Endothelial cell of umbilical vein (primary cell): ENCODE data around the gene CAPN1. TPM values are rescaled to one million over a fixed set of nuclear protein-coding genes. Genes with fewer than 3 reads are reported as not detected.

Experiments used
- BruUV-seq: library from RNA; stranded (reverse); fragments of 400-500 nt; replicated peaks from 2 replicates; lab custom pipeline; 2021; lab: Mats Ljungman, UMichigan
- CTCF ChIA-PET: fragments of 300-600, 350-600 bp; sonication (Branson Sonifier 250); formaldehyde crosslinking; loops from one replicate; lab custom pipeline; 2021; ENCODE audit warnings: antibody characterized with exemption, inconsistent platforms; lab: Charles Lee
- POLR2A ChIA-PET: fragments of 300-600, 350-600 bp; sonication (Branson Sonifier 250); formaldehyde crosslinking; loops from one replicate; lab custom pipeline; 2021; ENCODE audit warnings: antibody characterized with exemption, inconsistent platforms; lab: Charles Lee
- DNase-seq: peaks from one replicate; pipeline ENCODE4 v3.0.0-alpha.2; 2011; ENCODE audit warnings: low read depth, low spot score
- FAIRE-seq: peaks from 2 replicates; lab custom pipeline; 2011; peaks lifted over from hg19 to GRCh38; lab: Jason Lieb, UNC
- H2AFZ ChIP-seq: 2 replicates; pipeline ENCODE4 v1.6.0; 2012; ENCODE audit warnings: low read depth, low read length, control low read depth, inconsistent platforms
- H3K27ac ChIP-seq: 2 replicates; pipeline ENCODE4 v1.5.1; 2011; ENCODE audit warnings: low read depth, mild to moderate bottlenecking, control low read depth, low read length, moderate library complexity; ENCODE audit not compliant: insufficient read depth
- H3K27me3 ChIP-seq, 2 experiments: 2 replicates each; pipeline versions ENCODE4 v1.6.0 to v1.6.1; 2011; ENCODE audit warnings: low read length in 2 of 2, mixed read lengths in 1 of 2; ENCODE audit not compliant: control insufficient read depth in 2 of 2, insufficient read depth in 2 of 2
- H3K36me3 ChIP-seq, 2 experiments: 2 replicates in 1 of 2; 3 replicates in 1 of 2; pipeline ENCODE4 v1.5.1; 2011; ENCODE audit warnings: low read length in 2 of 2, mild to moderate bottlenecking in 1 of 2, moderate library complexity in 1 of 2; ENCODE audit not compliant: control insufficient read depth in 2 of 2, insufficient read depth in 2 of 2; ENCODE audit errors: extremely low read depth in 1 of 2
- H3K4me1 ChIP-seq: 3 replicates; pipeline ENCODE4 v1.5.1; 2011; ENCODE audit warnings: mild to moderate bottlenecking, low read length; ENCODE audit not compliant: control insufficient read depth, insufficient read depth; ENCODE audit errors: extremely low read depth
- H3K4me2 ChIP-seq: 2 replicates; pipeline ENCODE4 v1.6.1; 2011; ENCODE audit warnings: low read length, control low read depth, mixed read lengths; ENCODE audit not compliant: insufficient read depth
- H3K4me3 ChIP-seq, 3 experiments: fragments of 200-600 bp in 1 of 3; sonication (generic), shearing (Covaris generic) in 1 of 3; replicated peaks in 1 of 3; 2 replicates each; pipeline ENCODE4 v1.5.1; 2011 to 2016; ENCODE audit warnings: control low read depth in 3 of 3, low read length in 3 of 3, mild to moderate bottlenecking in 2 of 3, inconsistent platforms in 1 of 3, low read depth in 1 of 3, moderate library complexity in 1 of 3; ENCODE audit not compliant: insufficient read depth in 1 of 3
- H3K79me2 ChIP-seq: 2 replicates; pipeline ENCODE4 v1.6.0; 2012; ENCODE audit warnings: low read length, inconsistent platforms; ENCODE audit not compliant: control insufficient read depth, insufficient read depth
- H3K9ac ChIP-seq: replicated peaks from 2 replicates; pipeline ENCODE3; 2011; ENCODE audit warnings: low read length, control low read depth; ENCODE audit not compliant: insufficient read depth; ENCODE audit errors: extremely low read depth
- H3K9me1 ChIP-seq: replicated peaks from 3 replicates; pipeline ENCODE4 v1.6.0; 2011; ENCODE audit warnings: mild to moderate bottlenecking, low read length; ENCODE audit not compliant: control insufficient read depth, insufficient read depth; ENCODE audit errors: extremely low read depth
- H3K9me3 ChIP-seq: replicated peaks from 2 replicates; pipeline ENCODE4 v1.5.1; 2012; ENCODE audit warnings: low read length, inconsistent platforms; ENCODE audit not compliant: control insufficient read depth, insufficient read depth
- H4K20me1 ChIP-seq: replicated peaks from 2 replicates; pipeline ENCODE3; 2011; ENCODE audit warnings: mild to moderate bottlenecking, low read length; ENCODE audit not compliant: control insufficient read depth, insufficient read depth; ENCODE audit errors: extremely low read depth
- EZH2 ChIP-seq: IDR thresholded peaks from 2 replicates; pipeline ENCODE4 v1.6.1; 2012; ENCODE audit warnings: borderline replicate concordance, low read depth, mild to moderate bottlenecking, moderate library complexity, low read length, inconsistent platforms; ENCODE audit not compliant: severe bottlenecking
- FOS ChIP-seq: IDR thresholded peaks from 2 replicates; pipeline ENCODE4 v1.6.1; 2011; ENCODE audit warnings: mild to moderate bottlenecking, low read length, moderate library complexity, borderline replicate concordance; ENCODE audit not compliant: insufficient read depth
- GATA2 ChIP-seq: IDR thresholded peaks from 2 replicates; pipeline ENCODE4 v1.7.0; 2011; ENCODE audit warnings: low read depth, mild to moderate bottlenecking, moderate library complexity, mixed read lengths, low read length; ENCODE audit not compliant: insufficient read length, insufficient read depth
- JUN ChIP-seq: IDR thresholded peaks from 2 replicates; pipeline ENCODE4 v1.6.1; 2011; ENCODE audit warnings: borderline replicate concordance, low read depth; ENCODE audit not compliant: insufficient read length, insufficient read depth
- MYC ChIP-seq: IDR thresholded peaks from one replicate; pipeline ENCODE4 v1.6.1; 2011; ENCODE audit warnings: mild to moderate bottlenecking, low read depth, low read length
- POLR2A ChIP-seq: IDR thresholded peaks from 2 replicates; pipeline ENCODE4 v1.6.1; 2012; ENCODE audit warnings: low read depth, mild to moderate bottlenecking, control low read depth, low read length
- POLR2AphosphoS5 ChIP-seq: IDR thresholded peaks from 2 replicates; pipeline ENCODE4 v1.6.1; 2012; ENCODE audit warnings: low read depth, mild to moderate bottlenecking, control low read depth, low read length, moderate library complexity; ENCODE audit not compliant: insufficient read depth
- dilution Hi-C: fragments of 300-500 bp; cut with MboI; formaldehyde crosslinking; loops from one replicate; pipeline ENCODE4 v1.15.0; 2019; ENCODE audit warnings: low sequenced_read_pairs; ENCODE audit not compliant: extremely low pct_ligation_motif_present
- intact Hi-C: fragments of 100-400 bp; cut with micrococcal nuclease; formaldehyde crosslinking; loops from one replicate; pipeline ENCODE4 v1.10.0; 2022
- polyA plus RNA-seq, 4 experiments: library from polyadenylated mRNA; depleted of rRNA in 3 of 4; stranded (reverse) in 3 of 4; unstranded in 1 of 4; fragments of >200 nt; gene quantifications; 2 replicates each; pipeline versions ENCODE4 v1.2.1 to v1.2.3, GENCODE V29; 2011 to 2012; ENCODE audit warnings: missing spikeins in 1 of 4
- total RNA-seq: library from RNA; stranded (reverse); gene quantifications from 2 replicates; pipeline ENCODE4 v1.2.3, GENCODE V29; 2021
- TF ChIP-seq, protein P1 (sequence below): IDR thresholded peaks from 2 replicates; pipeline ENCODE4 v1.6.1; 2011; ENCODE audit not compliant: insufficient read depth, insufficient read length
- TF ChIP-seq, protein P2 (sequence below), 2 donors: IDR thresholded peaks; 1 replicate in 1 of 2; 2 replicates in 1 of 2; pipeline ENCODE4 v1.5.1; 2011; ENCODE audit warnings: low read length in 2 of 2, mild to moderate bottlenecking in 2 of 2, moderate library complexity in 2 of 2, control low read depth in 1 of 2, inconsistent platforms in 1 of 2, low read depth in 1 of 2; ENCODE audit not compliant: insufficient read depth in 1 of 2; ENCODE audit errors: extremely low read depth in 1 of 2

The CAPN1 gene
- total and polyA plus RNA-seq, 2 donors (not counting 3 experiments of a cell fraction or from before 2014, with no cell fraction given): 217 to 218 TPM

- BruUV-seq: no TSS peak
- ChIA-PET POLR2A (no interaction called here), CTCF (interaction anchor here (4.0 kb wide), 1 partner anchor 45 kb away, joined by 27 read pairs; the partner anchor contains the start of gene CAPN1)
- Histone ChIP-seq H3K4me2 (no peak overlapping the region), H3K79me2 (peaks cover 14% of the 10 kb centered on the region), H3K9me3 (no peaks in the 10 kb centered on the region), H4K20me1 (no peaks in the 10 kb centered on the region), H3K36me3 (peaks cover 0 to 8% of the 10 kb centered on the region in 2 experiments), H3K27me3 (peaks cover 3 to 18% of the 10 kb centered on the region in 2 experiments), H3K9me1 (no peaks in the 10 kb centered on the region), H3K4me1 (peaks cover 12% of the 10 kb centered on the region), H2AFZ (no peak overlapping the region), H3K4me3 (no peak overlapping the region), H3K27ac (no peak overlapping the region), H3K9ac (no peak overlapping the region)
- dilution Hi-C loops (no loop called here), intact Hi-C loops (no loop called here)
- no peak for FAIRE-seq
- DNase-seq: no peak
- TF ChIP-seq POLR2A: no peak
- TF ChIP-seq, protein P1, sequence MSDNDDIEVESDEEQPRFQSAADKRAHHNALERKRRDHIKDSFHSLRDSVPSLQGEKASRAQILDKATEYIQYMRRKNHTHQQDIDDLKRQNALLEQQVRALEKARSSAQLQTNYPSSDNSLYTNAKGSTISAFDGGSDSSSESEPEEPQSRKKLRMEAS: no peak
- TF ChIP-seq POLR2AphosphoS5: no peak
- TF ChIP-seq JUN: no peak
- TF ChIP-seq GATA2: no peak
- no peak for TF ChIP-seq MYC
- TF ChIP-seq FOS: no peak
- TF ChIP-seq, protein P2, sequence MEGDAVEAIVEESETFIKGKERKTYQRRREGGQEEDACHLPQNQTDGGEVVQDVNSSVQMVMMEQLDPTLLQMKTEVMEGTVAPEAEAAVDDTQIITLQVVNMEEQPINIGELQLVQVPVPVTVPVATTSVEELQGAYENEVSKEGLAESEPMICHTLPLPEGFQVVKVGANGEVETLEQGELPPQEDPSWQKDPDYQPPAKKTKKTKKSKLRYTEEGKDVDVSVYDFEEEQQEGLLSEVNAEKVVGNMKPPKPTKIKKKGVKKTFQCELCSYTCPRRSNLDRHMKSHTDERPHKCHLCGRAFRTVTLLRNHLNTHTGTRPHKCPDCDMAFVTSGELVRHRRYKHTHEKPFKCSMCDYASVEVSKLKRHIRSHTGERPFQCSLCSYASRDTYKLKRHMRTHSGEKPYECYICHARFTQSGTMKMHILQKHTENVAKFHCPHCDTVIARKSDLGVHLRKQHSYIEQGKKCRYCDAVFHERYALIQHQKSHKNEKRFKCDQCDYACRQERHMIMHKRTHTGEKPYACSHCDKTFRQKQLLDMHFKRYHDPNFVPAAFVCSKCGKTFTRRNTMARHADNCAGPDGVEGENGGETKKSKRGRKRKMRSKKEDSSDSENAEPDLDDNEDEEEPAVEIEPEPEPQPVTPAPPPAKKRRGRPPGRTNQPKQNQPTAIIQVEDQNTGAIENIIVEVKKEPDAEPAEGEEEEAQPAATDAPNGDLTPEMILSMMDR (IDR thresholded peaks at IDR 0.05; ENCODE audit: extremely low read depth in 1 of 2, insufficient read depth in 1 of 2, low read depth in 1 of 2, low read length in 2 of 2): no peak
- no peak for TF ChIP-seq EZH2
Observed at GRCh38 chr11:65136515-65137096, 45.1 kb upstream of the CAPN1 start.
